DOHH2 (cell line): ENCODE data around the gene DTHD1.

Source experiments
- H3F3A ChIP-seq: fragments of 200-600 bp; sonication (generic), shearing (Covaris generic); 2 replicates; pipeline ENCODE4 v1.6.0; 2016; ENCODE audit warnings: antibody characterized with exemption, mild to moderate bottlenecking; ENCODE audit not compliant: control insufficient read depth, insufficient read depth
- H3K27ac ChIP-seq: fragments of 200-600 bp; sonication (generic); 2 replicates; pipeline ENCODE4 v1.5.1; 2014; ENCODE audit warnings: low read depth, mild to moderate bottlenecking, low read length, moderate library complexity
- H3K27me3 ChIP-seq: fragments of 200-600 bp; sonication (generic); 2 replicates; pipeline ENCODE4 v1.6.1; 2014; ENCODE audit warnings: mild to moderate bottlenecking, low read length, mixed read lengths; ENCODE audit not compliant: control insufficient read depth
- H3K36me3 ChIP-seq: fragments of 200-600 bp; sonication (generic); 2 replicates; pipeline ENCODE4 v1.6.1; 2014; ENCODE audit warnings: mild to moderate bottlenecking, low read length, moderate library complexity, mixed read lengths; ENCODE audit not compliant: control insufficient read depth
- H3K4me1 ChIP-seq: fragments of 200-600 bp; sonication (generic); 2 replicates; pipeline ENCODE4 v1.6.1; 2014; ENCODE audit warnings: mild to moderate bottlenecking, low read length, mixed read lengths; ENCODE audit not compliant: control insufficient read depth
- H3K4me2 ChIP-seq: fragments of 200-600 bp; sonication (generic); 2 replicates; pipeline ENCODE4 v1.6.0; 2014; ENCODE audit warnings: mild to moderate bottlenecking, low read length, moderate library complexity
- H3K4me3 ChIP-seq: fragments of 200-600 bp; sonication (generic); 2 replicates; pipeline ENCODE4 v1.5.1; 2014; ENCODE audit warnings: mild to moderate bottlenecking, low read length, mixed read lengths
- H3K79me2 ChIP-seq: fragments of 200-600 bp; sonication (generic); 2 replicates; pipeline ENCODE4 v1.6.1; 2014; ENCODE audit warnings: mild to moderate bottlenecking, low read length, mixed read lengths; ENCODE audit not compliant: control insufficient read depth
- H3K9me2 ChIP-seq: fragments of 200-600 bp; sonication (generic); replicated peaks from 2 replicates; pipeline ENCODE4 v1.6.1; 2014; ENCODE audit warnings: mild to moderate bottlenecking, low read length, mixed read lengths; ENCODE audit not compliant: control insufficient read depth
- H3K9me3 ChIP-seq: fragments of 200-600 bp; sonication (generic); 2 replicates; pipeline ENCODE4 v1.6.1; 2014; ENCODE audit warnings: antibody characterized with exemption, low read length, mixed read lengths; ENCODE audit not compliant: control insufficient read depth, insufficient read depth
- H4K20me1 ChIP-seq: fragments of 200-600 bp; sonication (generic); 2 replicates; pipeline ENCODE4 v1.6.0; 2014; ENCODE audit warnings: low read depth, mild to moderate bottlenecking, antibody characterized with exemption, low read length, moderate library complexity; ENCODE audit not compliant: control insufficient read depth, insufficient read depth
- CTCF ChIP-seq: fragments of 200-600 bp; sonication (generic); IDR thresholded peaks from one replicate; pipeline ENCODE4 v1.5.1; 2014; ENCODE audit warnings: antibody characterized with exemption, mild to moderate bottlenecking, low read depth, low read length; ENCODE audit not compliant: poor library complexity, severe bottlenecking
- EZH2phosphoT487 ChIP-seq: fragments of 200-600 bp; sonication (generic); IDR thresholded peaks from 2 replicates; pipeline ENCODE4 v1.6.1; 2017; ENCODE audit warnings: borderline replicate concordance, mild to moderate bottlenecking, antibody characterized with exemption, low read length, moderate library complexity, mixed read lengths

The DTHD1 gene

DNA sequence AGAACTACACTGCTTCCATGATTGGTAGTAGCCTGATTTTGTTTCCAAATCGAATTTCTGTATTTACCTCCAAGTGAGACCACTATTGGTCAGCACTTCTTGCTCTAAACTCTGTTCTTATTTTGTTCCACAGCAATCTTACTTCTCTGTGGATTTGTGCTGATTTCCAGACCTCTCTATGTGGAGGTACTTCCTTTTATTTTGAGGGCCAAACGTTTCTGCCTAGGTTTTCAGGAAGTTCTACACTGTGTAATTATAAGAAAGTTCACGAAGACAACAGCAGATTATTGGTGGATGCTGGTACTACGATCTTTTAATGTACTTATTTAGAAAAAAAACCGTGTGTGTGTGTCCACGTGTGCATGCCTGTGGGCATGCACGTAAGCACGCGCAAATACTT lies 46.7 kb downstream of the DTHD1 start:
- no peak overlapping the region for H3K4me2 ChIP-seq
- no peaks in the 10 kb centered on the region for H3F3A ChIP-seq
- no peak overlapping the region for H3K27ac ChIP-seq
- H3K4me1 ChIP-seq: no peaks in the 10 kb centered on the region
- H3K79me2 ChIP-seq: no peaks in the 10 kb centered on the region
- H3K4me3 ChIP-seq: no peak overlapping the region
- H3K9me3 ChIP-seq: no peaks in the 10 kb centered on the region
- H3K9me2 ChIP-seq: no peaks in the 10 kb centered on the region
- TF ChIP-seq EZH2phosphoT487: no peak
- TF ChIP-seq CTCF: no peak
- no peaks in the 10 kb centered on the region for H3K36me3 ChIP-seq
- H4K20me1 ChIP-seq: no peaks in the 10 kb centered on the region
- H3K27me3 ChIP-seq: no peaks in the 10 kb centered on the region

DNA sequence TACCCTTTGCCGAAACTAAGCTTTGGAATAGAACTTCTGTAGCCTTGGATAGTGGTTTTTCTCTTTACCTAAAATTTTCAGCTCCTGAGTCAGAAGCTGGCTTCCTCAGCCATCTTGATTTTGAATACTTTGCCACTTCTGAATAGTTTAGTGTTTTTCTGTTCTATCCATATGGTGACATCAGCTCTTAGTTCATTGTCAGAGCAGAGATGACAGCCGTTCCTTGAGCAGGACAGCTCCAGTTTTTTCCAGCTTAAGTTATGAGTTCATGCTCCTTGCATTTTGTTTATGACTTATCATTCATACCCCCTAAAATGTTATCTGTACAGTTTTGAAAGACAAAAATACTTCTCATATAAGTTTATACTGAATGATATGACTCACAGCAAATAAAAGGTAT lies 47.8 kb downstream of the DTHD1 start:
- Histone ChIP-seq H3K9me2 (no peaks in the 10 kb centered on the region), H3K79me2 (no peaks in the 10 kb centered on the region), H3K27ac (no peak overlapping the region), H3K4me3 (no peak overlapping the region), H4K20me1 (no peaks in the 10 kb centered on the region), H3K4me2 (no peak overlapping the region), H3K9me3 (no peaks in the 10 kb centered on the region), H3K27me3 (no peaks in the 10 kb centered on the region), H3F3A (no peaks in the 10 kb centered on the region), H3K36me3 (no peaks in the 10 kb centered on the region), H3K4me1 (no peaks in the 10 kb centered on the region)
- no peak for TF ChIP-seq CTCF
- no peak for TF ChIP-seq EZH2phosphoT487

DNA sequence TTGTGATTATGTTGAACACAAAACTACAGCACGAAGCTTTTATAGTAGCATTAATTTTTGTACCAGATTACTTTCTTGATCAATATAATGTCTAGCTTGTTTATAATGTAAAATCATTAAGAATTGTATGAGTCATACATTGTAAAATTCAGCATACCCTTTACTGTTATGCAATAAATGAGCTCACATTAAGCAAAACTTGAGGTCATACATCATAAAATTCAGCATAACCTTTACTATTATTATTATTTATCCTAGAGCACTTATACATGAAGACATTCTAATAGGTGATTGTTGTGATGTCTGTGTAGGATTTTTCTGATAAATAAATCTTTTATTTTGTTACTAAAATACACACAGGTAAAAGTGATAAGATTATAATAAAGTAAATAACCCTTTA lies 49.4 kb downstream of the DTHD1 start:
- Histone ChIP-seq H3K9me3 (no peaks in the 10 kb centered on the region), H4K20me1 (no peaks in the 10 kb centered on the region), H3F3A (no peaks in the 10 kb centered on the region), H3K4me1 (no peaks in the 10 kb centered on the region), H3K9me2 (no peaks in the 10 kb centered on the region), H3K27me3 (no peaks in the 10 kb centered on the region), H3K4me3 (no peak overlapping the region), H3K27ac (no peak overlapping the region), H3K79me2 (no peaks in the 10 kb centered on the region), H3K36me3 (no peaks in the 10 kb centered on the region), H3K4me2 (no peak overlapping the region)
- TF ChIP-seq CTCF (no peak), EZH2phosphoT487 (no peak)

DNA sequence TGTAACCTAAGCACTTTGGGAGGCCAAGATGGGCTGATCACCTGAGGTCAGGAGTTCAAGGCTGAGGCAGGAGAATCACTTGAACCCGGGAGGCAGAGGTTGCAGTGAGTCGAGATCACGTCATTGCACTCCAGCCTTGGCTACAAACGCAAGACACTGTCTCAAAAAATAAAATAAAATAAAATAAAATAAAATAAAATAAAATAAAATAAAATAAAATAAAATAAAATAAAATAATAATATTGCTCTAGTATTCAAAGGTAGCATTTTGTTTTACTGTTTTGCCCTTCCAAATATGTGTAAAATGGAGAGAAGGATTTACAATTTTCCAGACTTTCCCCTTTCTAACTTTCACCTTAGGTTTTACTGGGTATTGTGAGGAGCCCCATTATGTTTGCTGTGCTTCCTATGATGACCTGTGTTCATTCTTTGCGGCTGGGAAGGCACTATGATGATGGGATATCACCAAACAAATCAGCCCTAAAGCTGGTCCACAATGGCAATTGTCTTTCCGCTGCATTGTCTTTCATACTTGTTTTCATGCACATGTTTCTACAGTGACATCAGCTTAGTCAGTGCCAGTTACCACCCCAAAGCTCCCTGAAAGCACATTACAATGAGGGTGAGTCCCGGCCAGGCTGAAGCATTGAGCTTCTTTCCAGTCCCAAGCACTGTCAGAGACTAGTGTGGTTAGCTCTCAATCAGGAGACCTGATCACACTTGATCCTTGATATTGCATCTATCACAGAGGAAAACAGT lies 50.8 kb downstream of the DTHD1 start:
- H3K4me2 ChIP-seq: no peak overlapping the region
- H3K27ac ChIP-seq: no peak overlapping the region
- TF ChIP-seq CTCF (no peak), EZH2phosphoT487 (no peak)
- H3K9me3 ChIP-seq: no peaks in the 10 kb centered on the region
- H3K9me2 ChIP-seq: no peaks in the 10 kb centered on the region
- H3K4me1 ChIP-seq: no peaks in the 10 kb centered on the region
- no peaks in the 10 kb centered on the region for H3K36me3 ChIP-seq
- no peaks in the 10 kb centered on the region for H4K20me1 ChIP-seq
- no peaks in the 10 kb centered on the region for H3F3A ChIP-seq
- H3K27me3 ChIP-seq: no peaks in the 10 kb centered on the region
- H3K79me2 ChIP-seq: no peaks in the 10 kb centered on the region
- no peak overlapping the region for H3K4me3 ChIP-seq
